ENCODE results near the gene STAT3.
"Not testable (repeated sequence)": the region's sequence is repeated elsewhere in the genome, so short reads cannot be mapped to it uniquely, and the experiment has no call there.

The STAT3 gene

DNA sequence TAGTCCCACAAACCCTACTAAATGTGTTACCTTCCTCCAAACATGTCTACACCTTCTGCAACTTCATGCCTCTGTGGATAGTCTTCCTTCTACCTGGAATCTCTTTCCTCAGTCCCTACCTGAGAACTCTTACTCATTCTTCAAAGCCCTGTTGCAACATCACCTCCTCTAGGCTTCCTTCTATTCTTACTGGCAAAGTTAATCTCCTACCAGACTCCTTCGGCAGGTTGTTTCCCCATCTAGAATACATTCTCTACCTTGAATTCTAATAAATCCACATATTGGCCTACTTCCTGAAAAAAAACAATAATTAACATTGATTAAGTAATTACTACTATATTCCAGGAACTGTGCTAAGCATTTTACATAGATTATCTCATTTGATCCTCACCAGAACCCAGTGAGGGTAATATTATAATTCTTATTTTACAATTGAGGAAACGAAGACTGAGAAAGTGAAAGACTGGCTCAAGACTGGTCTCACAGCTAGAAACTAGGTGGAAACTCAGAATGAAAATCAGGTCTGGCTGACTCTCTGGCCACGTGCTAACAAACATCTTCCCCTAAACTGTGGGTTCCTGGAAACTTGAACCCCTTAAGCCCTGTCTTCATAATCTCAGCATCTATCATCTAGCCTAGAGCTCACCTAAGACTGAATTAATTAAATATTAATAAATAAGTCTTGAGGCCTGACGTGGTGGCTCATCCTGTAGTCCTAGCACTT lies 4.6 kb upstream of the STAT3 start:
- no peak for DNase-seq (ENCODE audit: low read depth)
- H3K4me3 ChIP-seq (ENCODE audit: control insufficient read depth, low read depth, low read length): no peak overlapping the region
- TF ChIP-seq, protein P1, sequence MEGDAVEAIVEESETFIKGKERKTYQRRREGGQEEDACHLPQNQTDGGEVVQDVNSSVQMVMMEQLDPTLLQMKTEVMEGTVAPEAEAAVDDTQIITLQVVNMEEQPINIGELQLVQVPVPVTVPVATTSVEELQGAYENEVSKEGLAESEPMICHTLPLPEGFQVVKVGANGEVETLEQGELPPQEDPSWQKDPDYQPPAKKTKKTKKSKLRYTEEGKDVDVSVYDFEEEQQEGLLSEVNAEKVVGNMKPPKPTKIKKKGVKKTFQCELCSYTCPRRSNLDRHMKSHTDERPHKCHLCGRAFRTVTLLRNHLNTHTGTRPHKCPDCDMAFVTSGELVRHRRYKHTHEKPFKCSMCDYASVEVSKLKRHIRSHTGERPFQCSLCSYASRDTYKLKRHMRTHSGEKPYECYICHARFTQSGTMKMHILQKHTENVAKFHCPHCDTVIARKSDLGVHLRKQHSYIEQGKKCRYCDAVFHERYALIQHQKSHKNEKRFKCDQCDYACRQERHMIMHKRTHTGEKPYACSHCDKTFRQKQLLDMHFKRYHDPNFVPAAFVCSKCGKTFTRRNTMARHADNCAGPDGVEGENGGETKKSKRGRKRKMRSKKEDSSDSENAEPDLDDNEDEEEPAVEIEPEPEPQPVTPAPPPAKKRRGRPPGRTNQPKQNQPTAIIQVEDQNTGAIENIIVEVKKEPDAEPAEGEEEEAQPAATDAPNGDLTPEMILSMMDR (IDR thresholded peaks at IDR 0.05; ENCODE audit: control insufficient read depth, insufficient read depth, low read depth, low read length, missing control alignments): no peak

DNA sequence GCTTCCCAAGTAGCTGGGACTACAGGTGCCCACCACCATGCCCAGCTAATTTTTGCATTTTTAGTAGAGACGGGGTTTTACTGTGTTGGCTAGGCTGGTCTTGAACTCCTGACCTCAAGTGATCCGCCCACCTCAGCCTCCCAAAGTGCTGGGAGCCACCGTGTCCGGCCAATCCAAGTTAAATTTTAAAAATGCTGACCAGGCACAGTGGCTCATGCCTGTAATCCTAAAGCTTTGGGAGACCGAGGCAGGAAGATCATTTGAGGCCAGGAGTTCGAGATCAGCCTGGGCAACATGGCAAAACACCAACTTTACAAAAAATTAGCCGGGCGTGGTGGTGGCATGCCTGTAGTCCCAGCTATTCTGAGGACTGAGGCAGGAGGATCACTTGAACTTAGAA lies 3.2 kb upstream of the STAT3 start:
- not testable (repeated sequence) for H3K4me3 ChIP-seq (ENCODE audit: control insufficient read depth, low read depth, low read length)

DNA sequence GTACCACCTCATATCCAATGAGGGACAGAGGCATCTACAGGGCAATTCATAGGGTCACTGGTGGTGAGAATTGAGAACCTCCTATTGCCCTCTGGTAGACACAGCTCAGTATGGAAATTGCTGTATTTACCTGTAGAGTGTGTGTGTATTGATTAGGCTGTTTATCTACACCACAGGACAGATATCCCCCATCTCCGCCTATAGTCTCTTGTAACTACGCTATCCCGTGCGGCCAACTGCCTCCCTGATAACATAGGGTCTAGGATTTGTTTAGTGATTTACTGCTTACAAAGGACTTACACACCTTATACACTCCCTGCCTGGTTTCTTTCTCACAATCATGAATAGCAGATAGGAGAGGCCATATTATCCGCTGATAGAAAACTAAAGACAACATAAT lies 1.7 kb upstream of the STAT3 start:
- no peak for DNase-seq (ENCODE audit: low read depth)
- H3K4me3 ChIP-seq (ENCODE audit: control insufficient read depth, low read depth, low read length): no peak overlapping the region
- TF ChIP-seq, protein P1 (IDR thresholded peaks at IDR 0.05; ENCODE audit: control insufficient read depth, insufficient read depth, low read depth, low read length, missing control alignments): no peak

More for the DNA sequence above, 3.2 kb upstream of the STAT3 start:
- DNase-seq (ENCODE audit: low read depth): not testable (repeated sequence)

DNA sequence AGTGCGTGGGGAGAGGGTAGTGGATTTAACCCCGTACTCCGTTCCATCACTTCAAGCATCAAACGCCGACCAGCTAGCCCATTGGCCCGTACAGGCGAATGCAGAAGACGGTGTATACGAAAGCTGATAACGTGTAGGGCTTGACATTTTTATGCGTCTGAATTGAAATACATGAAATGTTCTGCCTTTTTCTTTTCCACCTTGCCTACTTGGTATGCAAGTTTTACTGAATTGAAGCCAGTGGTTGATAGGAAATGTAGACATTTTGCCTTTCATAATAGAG lies 834 bp upstream of the STAT3 start:
- H3K4me3 ChIP-seq (ENCODE audit: control insufficient read depth, low read depth, low read length): peak overlapping the region; percentile 38
- TF ChIP-seq, protein P1 (IDR thresholded peaks at IDR 0.05; ENCODE audit: control insufficient read depth, insufficient read depth, low read depth, low read length, missing control alignments): no peak
- DNase-seq (ENCODE audit: low read depth): no peak

DNA sequence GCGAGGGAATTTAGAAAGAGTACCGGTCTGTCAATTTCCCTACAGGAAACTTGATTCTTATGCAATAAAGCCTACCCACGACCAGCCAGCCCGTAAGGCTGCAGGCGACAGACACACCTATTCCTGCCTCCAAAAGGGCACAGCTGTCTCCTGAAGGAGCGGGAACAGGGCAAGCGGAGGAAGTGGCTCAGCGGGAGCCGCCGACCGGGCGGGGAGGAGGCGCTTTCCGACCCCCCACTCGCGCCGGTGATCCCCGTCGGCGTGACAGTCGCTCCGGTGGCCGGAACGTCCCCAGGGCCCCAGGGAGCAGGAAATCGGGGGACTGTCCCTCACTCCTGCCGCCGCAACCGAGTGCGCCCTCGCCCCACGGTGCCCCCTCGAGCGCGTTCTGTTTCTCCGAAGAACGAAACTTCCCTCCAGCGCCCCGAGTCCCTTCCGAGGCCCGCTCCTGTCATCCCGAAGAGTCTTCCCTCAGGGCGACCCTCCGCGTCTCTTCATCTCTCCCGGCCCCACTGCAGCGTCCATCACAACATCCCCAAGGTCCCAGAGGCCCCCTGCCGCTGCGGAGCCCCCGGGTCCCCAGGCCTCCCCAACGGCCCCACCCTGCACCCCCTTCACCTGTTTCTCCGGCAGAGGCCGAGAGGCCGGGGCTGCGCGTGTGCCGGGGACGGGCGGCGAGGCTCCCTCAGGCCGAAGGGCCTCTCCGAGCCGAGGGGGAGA lies 421 bp downstream of the STAT3 start:
- no peak for DNase-seq (ENCODE audit: low read depth)
- peak overlapping the region; percentile 93 for H3K4me3 ChIP-seq (ENCODE audit: control insufficient read depth, low read depth, low read length)
- TF ChIP-seq, protein P1 (IDR thresholded peaks at IDR 0.05; ENCODE audit: control insufficient read depth, insufficient read depth, low read depth, low read length, missing control alignments): no peak

DNA sequence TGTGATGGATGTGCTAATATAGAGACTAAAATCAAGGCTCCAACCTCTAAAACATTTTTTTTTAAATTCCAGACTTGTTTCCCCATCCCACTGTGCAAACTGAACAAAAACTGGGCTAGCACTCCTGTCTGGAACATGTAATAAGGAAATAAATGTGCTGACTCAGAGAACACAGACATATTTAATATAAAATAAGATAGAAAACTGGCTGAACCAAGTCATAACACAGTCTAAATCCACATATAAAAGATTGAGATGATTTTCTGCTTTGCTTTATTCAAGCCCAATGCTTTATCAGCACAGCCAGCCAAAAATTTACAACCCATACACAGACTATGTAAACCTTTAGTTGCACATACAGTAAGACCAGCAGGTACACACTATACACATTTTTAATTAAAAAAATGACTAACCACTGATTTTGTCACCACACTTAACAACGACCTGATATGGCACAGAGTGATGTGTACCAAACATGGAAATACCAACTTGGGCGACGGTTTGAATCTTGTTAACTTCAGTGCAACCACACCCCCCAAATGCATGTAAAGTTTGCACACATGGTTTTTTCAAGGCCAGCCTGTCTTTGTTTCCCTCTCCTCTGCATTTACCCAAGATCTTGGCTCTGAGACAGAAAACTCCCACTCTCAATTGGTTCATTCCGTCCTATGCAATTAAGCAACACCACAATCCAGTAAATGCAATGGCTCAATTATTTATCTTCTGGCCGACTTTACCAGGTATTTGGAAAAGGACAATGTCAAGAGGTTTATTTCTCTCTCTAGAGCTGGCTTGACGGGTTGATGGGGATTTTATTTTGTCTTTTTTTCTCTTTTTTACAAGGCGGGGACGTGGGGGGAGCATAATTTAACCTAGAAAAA lies 1.2 kb downstream of the STAT3 start:
- DNase-seq (ENCODE audit: low read depth): no peak
- peak overlapping the region; percentile 93 for H3K4me3 ChIP-seq (ENCODE audit: control insufficient read depth, low read depth, low read length)
- TF ChIP-seq, protein P1 (IDR thresholded peaks at IDR 0.05; ENCODE audit: control insufficient read depth, insufficient read depth, low read depth, low read length, missing control alignments): no peak

DNA sequence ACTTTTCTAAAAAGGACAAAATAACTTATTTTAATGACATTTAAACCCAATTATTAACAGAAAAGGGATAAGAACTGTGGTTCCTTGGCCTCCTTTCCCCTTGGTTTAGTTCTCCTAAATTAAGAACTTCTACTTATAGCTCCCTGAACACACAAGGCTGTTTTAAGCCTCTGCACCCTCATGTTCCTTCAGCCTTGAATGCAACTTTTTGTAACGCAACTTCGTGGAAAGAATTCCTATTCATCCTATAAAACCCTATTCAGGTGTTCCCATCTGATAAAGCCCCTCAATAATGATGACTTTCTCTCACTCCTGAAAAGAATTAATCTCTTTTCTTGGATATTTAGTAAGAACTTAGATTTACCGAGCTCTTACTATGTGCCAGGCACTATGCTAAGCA lies 6.3 kb downstream of the STAT3 start:
- no peak for DNase-seq (ENCODE audit: low read depth)
- no peak overlapping the region for H3K4me3 ChIP-seq (ENCODE audit: control insufficient read depth, low read depth, low read length)
- TF ChIP-seq, protein P1 (IDR thresholded peaks at IDR 0.05; ENCODE audit: control insufficient read depth, insufficient read depth, low read depth, low read length, missing control alignments): no peak

Measured in AG09309 (cell line).